TTC549 (cell line): ENCODE results near the gene APOL4.
"Not testable (repeated sequence)": the region's sequence is repeated elsewhere in the genome, so short reads cannot be mapped to it uniquely, and the experiment has no call there.

ENCODE experiments used
- FAIRE-seq: peaks from 2 replicates; lab custom pipeline; 2012; peaks lifted over from hg19 to GRCh38; lab: Jason Lieb, UNC

APOL4 gene

GRCh38 chr22:36201630-36202319 lies at the start of gene APOL4:
APOL4 (minus strand) TSS chr22:36201809; CDS start chr22:36201734, 75 bp downstream.
- FAIRE-seq: no peak

- FAIRE-seq: not testable (repeated sequence)
Measured at GRCh38 chr22:36250292-36250960, 48.8 kb upstream of the APOL4 start.

GRCh38 chr22:36249160-36249559 lies 47.6 kb upstream of the APOL4 start:
- no peak for FAIRE-seq

GRCh38 chr22:36247955-36248354 lies 46.3 kb upstream of the APOL4 start:
- FAIRE-seq: no peak

- FAIRE-seq: no peak
Measured at GRCh38 chr22:36246718-36247117, 45.1 kb upstream of the APOL4 start.

- no peak for FAIRE-seq
Measured at GRCh38 chr22:36245805-36246356, 44.3 kb upstream of the APOL4 start.

- FAIRE-seq: no peak
Measured at GRCh38 chr22:36244522-36245391, 43.1 kb upstream of the APOL4 start.

GRCh38 chr22:36243986-36244385 lies 42.4 kb upstream of the APOL4 start:
- FAIRE-seq: no peak

GRCh38 chr22:36239401-36240171 lies 38.0 kb upstream of the APOL4 start, which contains the start of gene APOL2:
APOL2 (minus strand) TSS chr22:36239527; CDS start chr22:36233162, 6,365 bp downstream.
- no peak for FAIRE-seq

- FAIRE-seq: no peak
Measured at GRCh38 chr22:36239150-36239400, 37.5 kb upstream of the APOL4 start.

GRCh38 chr22:36238373-36239149 lies 37.0 kb upstream of the APOL4 start:
- no peak for FAIRE-seq

GRCh38 chr22:36237462-36238372 lies 36.1 kb upstream of the APOL4 start:
- FAIRE-seq: no peak

- no peak for FAIRE-seq
Measured at GRCh38 chr22:36236388-36237319, 35.0 kb upstream of the APOL4 start.

- FAIRE-seq: no peak
Measured at GRCh38 chr22:36235585-36235984, 34.0 kb upstream of the APOL4 start.

- no peak for FAIRE-seq
Measured at GRCh38 chr22:36234919-36235318, 33.3 kb upstream of the APOL4 start.

GRCh38 chr22:36234213-36234612 lies 32.6 kb upstream of the APOL4 start:
- no peak for FAIRE-seq

GRCh38 chr22:36233796-36234195 lies 32.2 kb upstream of the APOL4 start:
- no peak for FAIRE-seq

- no peak for FAIRE-seq
Measured at GRCh38 chr22:36232715-36233401, 31.2 kb upstream of the APOL4 start.
